ENCODE results near the gene VCL. TPM values are rescaled to one million over a fixed set of nuclear protein-coding genes. Genes with fewer than 3 reads are reported as not detected.

The VCL gene
- total RNA-seq, 2 donors from 2014 or later, result 24.4 to 31.6 TPM

DNA sequence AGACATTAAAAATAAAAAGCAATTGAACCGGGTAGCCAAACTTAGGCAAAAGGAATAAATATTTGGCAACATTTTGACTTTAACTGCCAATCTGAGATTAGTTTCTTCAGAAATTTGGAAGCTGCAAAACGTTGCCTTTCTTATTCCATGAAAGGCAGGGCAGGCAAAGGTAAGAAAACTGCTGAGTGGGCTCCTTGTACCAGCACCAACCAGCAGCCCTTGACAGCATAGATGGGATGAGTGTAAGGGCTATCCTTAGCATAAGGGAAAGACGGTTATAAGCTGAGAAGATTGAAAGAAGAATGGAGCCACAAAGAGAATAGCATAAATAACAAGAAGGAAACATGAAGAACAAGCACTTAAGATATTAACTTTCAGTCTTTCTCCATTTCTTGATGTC, 124.1 kb downstream of the VCL start:
- Histone ChIP-seq H3K27ac (no peak overlapping the region), H3K27me3 (no peaks in the 10 kb centered on the region), H3K9me3 (no peaks in the 10 kb centered on the region), H3K4me3 (no peak overlapping the region), H3K4me1 (no peaks in the 10 kb centered on the region), H3K36me3 (replicated peaks in 1 of 2; ENCODE audit: insufficient read depth in 1 of 2, low read depth in 2 of 2) (peaks cover 4 to 31% of the 10 kb centered on the region in 2 donors)
- WGBS, 2 donors, result 59 to 62% methylated on average over 3 of the region's 3 CpGs
- TF ChIP-seq, protein P1, sequence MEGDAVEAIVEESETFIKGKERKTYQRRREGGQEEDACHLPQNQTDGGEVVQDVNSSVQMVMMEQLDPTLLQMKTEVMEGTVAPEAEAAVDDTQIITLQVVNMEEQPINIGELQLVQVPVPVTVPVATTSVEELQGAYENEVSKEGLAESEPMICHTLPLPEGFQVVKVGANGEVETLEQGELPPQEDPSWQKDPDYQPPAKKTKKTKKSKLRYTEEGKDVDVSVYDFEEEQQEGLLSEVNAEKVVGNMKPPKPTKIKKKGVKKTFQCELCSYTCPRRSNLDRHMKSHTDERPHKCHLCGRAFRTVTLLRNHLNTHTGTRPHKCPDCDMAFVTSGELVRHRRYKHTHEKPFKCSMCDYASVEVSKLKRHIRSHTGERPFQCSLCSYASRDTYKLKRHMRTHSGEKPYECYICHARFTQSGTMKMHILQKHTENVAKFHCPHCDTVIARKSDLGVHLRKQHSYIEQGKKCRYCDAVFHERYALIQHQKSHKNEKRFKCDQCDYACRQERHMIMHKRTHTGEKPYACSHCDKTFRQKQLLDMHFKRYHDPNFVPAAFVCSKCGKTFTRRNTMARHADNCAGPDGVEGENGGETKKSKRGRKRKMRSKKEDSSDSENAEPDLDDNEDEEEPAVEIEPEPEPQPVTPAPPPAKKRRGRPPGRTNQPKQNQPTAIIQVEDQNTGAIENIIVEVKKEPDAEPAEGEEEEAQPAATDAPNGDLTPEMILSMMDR (IDR thresholded peaks at IDR 0.05), result no peak
- TF ChIP-seq POLR2A (IDR thresholded peaks at IDR 0.05), result no peak
- ATAC-seq (no peak), DNase-seq (no peak)
- intact Hi-C loops (cut with DNase I), result no loop called here

DNA sequence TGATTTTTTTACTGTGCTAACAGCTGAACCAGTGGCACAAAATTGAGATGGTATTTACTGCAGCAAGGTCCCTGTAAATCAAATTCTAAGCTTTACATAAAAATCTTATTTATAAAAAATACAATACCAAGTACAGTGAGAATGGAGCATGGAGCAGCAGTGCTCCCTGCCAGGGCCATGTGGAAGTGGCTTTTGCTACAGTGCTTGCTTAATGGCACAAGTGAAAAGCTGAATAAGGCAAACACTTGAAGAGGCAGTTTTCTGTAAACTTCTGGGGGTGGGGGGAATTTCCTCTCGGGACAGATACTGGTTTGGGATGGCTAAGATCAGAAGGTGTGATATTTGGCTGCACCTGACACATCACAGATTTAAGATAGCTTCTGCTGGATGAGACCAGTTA, 125.2 kb downstream of the VCL start:
- WGBS, 2 donors, result 0 to 36% methylated on average over 1 of the region's 1 CpG
- Histone ChIP-seq H3K4me3 (no peak overlapping the region), H3K9me3 (no peaks in the 10 kb centered on the region), H3K27ac (no peak overlapping the region), H3K36me3 (replicated peaks in 1 of 2; ENCODE audit: insufficient read depth in 1 of 2, low read depth in 2 of 2) (peaks cover 4 to 32% of the 10 kb centered on the region in 2 donors), H3K27me3 (no peaks in the 10 kb centered on the region), H3K4me1 (no peaks in the 10 kb centered on the region)
- intact Hi-C loops (cut with DNase I), result no loop called here
- no peak for TF ChIP-seq POLR2A (IDR thresholded peaks at IDR 0.05)
- TF ChIP-seq, protein P1 (IDR thresholded peaks at IDR 0.05), result no peak
- DNase-seq (no peak), ATAC-seq (no peak)

DNA sequence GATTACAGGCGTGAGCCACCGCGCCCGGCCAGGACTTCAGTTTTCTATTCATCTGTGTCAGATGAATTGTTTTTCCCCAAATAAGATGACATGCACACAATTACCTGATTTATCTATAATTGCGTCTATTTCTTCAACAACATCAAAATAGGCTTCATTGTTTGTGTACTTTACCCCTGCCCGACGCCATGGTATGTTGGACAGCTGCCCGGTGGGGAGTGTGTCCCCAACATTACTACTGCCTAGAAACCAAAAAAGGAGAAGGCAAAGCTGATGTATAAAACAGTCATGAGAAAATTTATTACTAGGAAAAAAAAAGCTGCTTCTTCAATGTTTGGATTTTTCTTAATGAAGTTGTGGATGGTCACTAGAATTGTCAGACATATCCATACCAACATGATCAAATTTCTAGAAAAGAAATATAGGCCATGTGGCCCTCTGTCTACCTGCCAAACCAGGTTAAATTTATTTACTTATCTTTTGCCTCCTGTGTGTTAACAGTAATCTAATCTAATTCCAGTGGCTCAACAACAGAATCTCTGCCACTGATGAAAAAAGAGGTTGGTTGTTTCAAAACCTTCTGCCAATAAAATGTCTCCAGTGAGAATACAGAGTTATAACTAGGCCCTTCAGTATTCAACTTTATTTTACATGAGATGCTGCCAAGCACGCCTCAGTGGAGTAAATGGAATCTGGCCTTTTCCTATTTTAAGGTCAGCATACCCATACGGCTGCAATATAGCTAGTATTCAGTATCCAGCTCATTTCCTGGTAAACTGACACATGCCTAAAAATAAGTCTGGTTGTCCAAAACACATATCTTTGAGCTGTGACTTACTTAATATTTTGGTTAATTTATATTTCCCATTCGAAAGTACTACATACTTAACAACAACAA, 136.3 kb downstream of the VCL start:
- intact Hi-C loops (cut with DNase I), result no loop called here
- TF ChIP-seq POLR2A (IDR thresholded peaks at IDR 0.05), result no peak
- TF ChIP-seq, protein P1 (IDR thresholded peaks at IDR 0.05), result no peak
- Histone ChIP-seq H3K27me3 (no peaks in the 10 kb centered on the region), H3K27ac (peak overlapping the region in 1 of 4 donors; percentile 29), H3K4me3 (no peak overlapping the region), H3K4me1 (peaks cover 10% of the 10 kb centered on the region), H3K9me3 (no peaks in the 10 kb centered on the region), H3K36me3 (replicated peaks in 1 of 2; ENCODE audit: insufficient read depth in 1 of 2, low read depth in 2 of 2) (peaks cover 7 to 35% of the 10 kb centered on the region in 2 donors)
- no peak for ATAC-seq
- 66 to 68% methylated on average over 11 of the region's 11 CpGs for WGBS, 2 donors
- no peak for DNase-seq

DNA sequence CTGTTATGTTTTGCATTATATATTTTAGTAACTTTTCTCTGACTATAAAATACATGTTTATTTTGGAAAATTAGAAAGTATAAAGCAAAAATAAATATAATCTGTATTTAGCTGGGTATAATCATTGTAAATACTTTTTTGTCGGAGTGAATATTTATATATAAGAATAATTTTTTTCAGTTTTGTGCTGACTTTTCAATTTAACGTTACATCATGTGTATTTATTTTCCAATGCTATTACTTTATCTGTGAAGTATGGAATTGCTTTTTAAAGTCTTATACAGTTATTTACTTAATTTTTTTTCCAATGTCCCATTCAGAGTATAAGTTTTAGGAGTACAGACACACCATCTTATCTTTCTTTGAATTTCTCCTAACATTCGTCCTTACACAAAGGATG, 137.5 kb downstream of the VCL start:
- H3K4me1 ChIP-seq, result peaks cover 10% of the 10 kb centered on the region
- TF ChIP-seq POLR2A (IDR thresholded peaks at IDR 0.05), result no peak
- TF ChIP-seq, protein P1 (IDR thresholded peaks at IDR 0.05), result no peak
- H3K36me3 ChIP-seq (replicated peaks in 1 of 2; ENCODE audit: insufficient read depth in 1 of 2, low read depth in 2 of 2), result peaks cover 7 to 25% of the 10 kb centered on the region in 2 donors

More for the DNA sequence above, 137.5 kb downstream of the VCL start:
- ATAC-seq (no peak), DNase-seq (no peak)
- 75 to 82% methylated on average over 3 of the region's 3 CpGs for WGBS, 2 donors
- no peaks in the 10 kb centered on the region for H3K9me3 ChIP-seq
- intact Hi-C loops (cut with DNase I), result no loop called here
- no peak overlapping the region for H3K27ac ChIP-seq
- H3K4me3 ChIP-seq, result no peak overlapping the region
- H3K27me3 ChIP-seq, result no peaks in the 10 kb centered on the region
